Osteoblast (primary cell): ENCODE measurements around the gene TSPAN7. TPM values are rescaled to one million over a fixed set of nuclear protein-coding genes. Genes with fewer than 3 reads are reported as not detected.

Experiments
- DNase-seq: peaks from one replicate; pipeline ENCODE4 v3.0.0; 2011; ENCODE audit warnings: low spot score, mixed read lengths; ENCODE audit not compliant: insufficient read length; ENCODE audit errors: missing footprints
- H2AFZ ChIP-seq: 2 replicates; pipeline ENCODE4 v1.6.0; 2011; ENCODE audit warnings: mild to moderate bottlenecking, low read length
- H3K27ac ChIP-seq: 2 replicates; pipeline ENCODE4 v1.5.1; 2011; ENCODE audit warnings: mild to moderate bottlenecking, low read depth, low read length, moderate library complexity
- H3K27me3 ChIP-seq: 2 replicates; pipeline ENCODE4 v1.6.0; 2012; ENCODE audit warnings: mild to moderate bottlenecking, control low read depth, inconsistent platforms, low read length, moderate library complexity; ENCODE audit not compliant: insufficient read depth
- H3K36me3 ChIP-seq: 2 replicates; pipeline ENCODE4 v1.5.1; 2011; ENCODE audit warnings: mild to moderate bottlenecking, low read length, control low read depth, moderate library complexity; ENCODE audit not compliant: insufficient read depth
- H3K4me1 ChIP-seq: 2 replicates; pipeline ENCODE4 v1.5.1; 2011; ENCODE audit warnings: mild to moderate bottlenecking, low read length, control low read depth, moderate library complexity; ENCODE audit not compliant: insufficient read depth
- H3K4me2 ChIP-seq: 2 replicates; pipeline ENCODE4 v1.6.0; 2011; ENCODE audit warnings: mild to moderate bottlenecking, low read length; ENCODE audit not compliant: insufficient read depth
- H3K4me3 ChIP-seq: fragments of 200-600 bp; sonication (generic); 3 replicates; pipeline ENCODE4 v1.5.1; 2012; ENCODE audit warnings: mild to moderate bottlenecking, low read length, inconsistent platforms; ENCODE audit not compliant: insufficient read depth
- H3K79me2 ChIP-seq: 2 replicates; pipeline ENCODE4 v1.6.0; 2012; ENCODE audit warnings: mild to moderate bottlenecking, low read length, control low read depth, inconsistent platforms; ENCODE audit not compliant: insufficient read depth
- H3K9me3 ChIP-seq: 2 replicates; pipeline ENCODE4 v1.5.1; 2011; ENCODE audit warnings: low read depth, low read length, control low read depth
- H4K20me1 ChIP-seq: 2 replicates; pipeline ENCODE4 v1.6.0; 2012; ENCODE audit warnings: mild to moderate bottlenecking, low read length, control low read depth; ENCODE audit not compliant: insufficient read depth
- total RNA-seq: library from RNA; depleted of rRNA; stranded (reverse); fragments of >200 nt; gene quantifications from 2 replicates; pipeline ENCODE4 v1.2.3, GENCODE V29; 2012
- TF ChIP-seq, protein P1 (sequence below): IDR thresholded peaks from 2 replicates; pipeline ENCODE4 v1.5.1; 2011; ENCODE audit warnings: mild to moderate bottlenecking, low read depth, low read length, moderate library complexity; ENCODE audit errors: extremely low read depth

Gene TSPAN7
- total RNA-seq, 1 donor, result 0.36 TPM

DNA sequence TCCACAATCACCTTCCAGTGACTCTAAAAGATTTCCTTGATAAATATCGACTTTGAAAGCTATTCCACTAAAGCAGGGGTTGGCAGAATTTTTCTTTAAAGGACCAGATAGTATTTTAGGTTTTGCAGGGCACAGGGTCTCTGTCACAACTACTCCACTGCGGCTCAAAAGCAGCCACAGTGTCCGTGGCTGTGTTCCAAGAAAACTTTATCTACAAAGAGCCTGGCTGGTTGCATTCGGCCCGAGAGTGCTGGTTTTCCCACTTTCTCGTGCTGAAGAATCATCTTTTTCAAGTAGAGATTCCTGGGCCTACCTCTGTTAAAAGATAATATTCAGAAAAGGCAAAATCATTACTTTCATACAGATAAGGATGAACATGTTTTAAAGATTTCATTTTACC lies 55.6 kb downstream of the TSPAN7 start:
- H3K27me3 ChIP-seq, result peaks cover 46% of the 10 kb centered on the region
- H3K36me3 ChIP-seq, result no peaks in the 10 kb centered on the region
- TF ChIP-seq, protein P1, sequence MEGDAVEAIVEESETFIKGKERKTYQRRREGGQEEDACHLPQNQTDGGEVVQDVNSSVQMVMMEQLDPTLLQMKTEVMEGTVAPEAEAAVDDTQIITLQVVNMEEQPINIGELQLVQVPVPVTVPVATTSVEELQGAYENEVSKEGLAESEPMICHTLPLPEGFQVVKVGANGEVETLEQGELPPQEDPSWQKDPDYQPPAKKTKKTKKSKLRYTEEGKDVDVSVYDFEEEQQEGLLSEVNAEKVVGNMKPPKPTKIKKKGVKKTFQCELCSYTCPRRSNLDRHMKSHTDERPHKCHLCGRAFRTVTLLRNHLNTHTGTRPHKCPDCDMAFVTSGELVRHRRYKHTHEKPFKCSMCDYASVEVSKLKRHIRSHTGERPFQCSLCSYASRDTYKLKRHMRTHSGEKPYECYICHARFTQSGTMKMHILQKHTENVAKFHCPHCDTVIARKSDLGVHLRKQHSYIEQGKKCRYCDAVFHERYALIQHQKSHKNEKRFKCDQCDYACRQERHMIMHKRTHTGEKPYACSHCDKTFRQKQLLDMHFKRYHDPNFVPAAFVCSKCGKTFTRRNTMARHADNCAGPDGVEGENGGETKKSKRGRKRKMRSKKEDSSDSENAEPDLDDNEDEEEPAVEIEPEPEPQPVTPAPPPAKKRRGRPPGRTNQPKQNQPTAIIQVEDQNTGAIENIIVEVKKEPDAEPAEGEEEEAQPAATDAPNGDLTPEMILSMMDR, result no peak
- no peak overlapping the region for H3K27ac ChIP-seq
- DNase-seq, result no peak
- no peaks in the 10 kb centered on the region for H3K79me2 ChIP-seq
- no peak overlapping the region for H3K4me3 ChIP-seq
- no peaks in the 10 kb centered on the region for H3K4me1 ChIP-seq
- H3K4me2 ChIP-seq, result no peak overlapping the region
- H3K9me3 ChIP-seq, result no peaks in the 10 kb centered on the region
- no peak overlapping the region for H2AFZ ChIP-seq
- no peaks in the 10 kb centered on the region for H4K20me1 ChIP-seq

DNA sequence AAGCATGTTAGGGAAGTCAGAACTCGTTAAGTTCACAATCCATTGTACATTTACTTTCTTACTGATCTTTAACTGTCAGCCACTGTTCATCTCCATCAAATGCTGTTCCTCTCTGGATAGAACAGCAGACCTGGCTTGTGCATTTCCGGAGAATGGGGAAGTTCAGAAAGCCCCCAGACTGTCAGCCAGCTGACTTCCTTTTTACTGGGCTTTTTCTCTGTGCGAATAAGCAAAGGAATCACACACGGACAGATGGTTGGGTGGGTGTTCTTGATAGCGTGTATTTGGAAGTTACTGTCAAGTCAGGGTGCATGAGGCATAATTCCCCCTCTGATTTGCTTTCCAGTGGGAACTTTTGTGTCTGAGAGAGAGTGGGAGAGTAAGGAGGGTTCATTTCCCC lies 56.8 kb downstream of the TSPAN7 start:
- no peaks in the 10 kb centered on the region for H3K36me3 ChIP-seq
- no peaks in the 10 kb centered on the region for H4K20me1 ChIP-seq
- no peak overlapping the region for H3K4me3 ChIP-seq
- no peak for DNase-seq
- H3K4me1 ChIP-seq, result no peaks in the 10 kb centered on the region
- no peaks in the 10 kb centered on the region for H3K9me3 ChIP-seq
- no peak overlapping the region for H2AFZ ChIP-seq
- H3K4me2 ChIP-seq, result no peak overlapping the region
- TF ChIP-seq, protein P1, result no peak
- H3K27ac ChIP-seq, result no peak overlapping the region
- H3K79me2 ChIP-seq, result no peaks in the 10 kb centered on the region
- H3K27me3 ChIP-seq, result peaks cover 49% of the 10 kb centered on the region

DNA sequence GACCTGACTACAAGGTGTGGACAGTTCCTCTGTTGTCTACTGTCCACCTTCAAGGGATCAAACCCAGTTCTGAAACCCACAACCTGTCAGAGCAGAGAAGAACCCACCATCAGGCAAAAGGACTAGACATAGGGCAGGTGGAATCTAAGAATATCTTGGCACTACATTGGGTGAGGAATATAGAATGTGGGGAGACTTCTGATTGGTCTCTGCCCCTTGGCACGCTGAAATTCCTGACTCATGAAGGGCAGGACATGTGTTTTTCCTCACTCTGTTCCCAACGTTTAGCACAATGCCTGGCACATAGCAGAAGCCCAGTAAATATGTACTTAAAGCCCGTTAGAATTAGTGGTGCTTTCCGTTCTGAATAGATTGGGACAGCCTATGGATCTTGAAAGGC lies 59.3 kb downstream of the TSPAN7 start:
- TF ChIP-seq, protein P1, result no peak
- peaks cover 53% of the 10 kb centered on the region for H3K27me3 ChIP-seq
- no peak overlapping the region for H2AFZ ChIP-seq
- no peaks in the 10 kb centered on the region for H3K36me3 ChIP-seq
- DNase-seq, result no peak
- H3K4me3 ChIP-seq, result no peak overlapping the region
- H3K4me2 ChIP-seq, result no peak overlapping the region
- no peaks in the 10 kb centered on the region for H3K4me1 ChIP-seq
- H3K27ac ChIP-seq, result no peak overlapping the region
- H3K79me2 ChIP-seq, result no peaks in the 10 kb centered on the region
- H3K9me3 ChIP-seq, result no peaks in the 10 kb centered on the region
- no peaks in the 10 kb centered on the region for H4K20me1 ChIP-seq

DNA sequence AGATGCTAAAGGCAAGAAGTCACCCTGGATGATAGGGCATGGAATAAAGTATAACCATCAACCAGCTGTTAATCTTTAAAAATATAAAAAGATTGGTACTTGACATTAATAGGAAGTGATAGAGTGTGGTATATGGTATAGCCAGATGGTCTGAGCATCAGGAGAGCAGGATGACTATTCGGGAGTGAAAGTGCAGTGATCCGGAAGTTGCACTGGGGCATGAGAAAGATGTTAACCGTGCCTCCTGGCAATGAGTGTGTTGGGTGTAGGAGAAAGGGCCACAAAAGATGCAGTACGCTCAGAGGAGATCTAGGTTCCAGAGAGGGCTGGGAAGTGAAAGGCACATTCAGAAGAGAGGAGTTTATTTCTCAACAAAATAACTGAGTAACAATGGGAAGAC lies 65.0 kb downstream of the TSPAN7 start:
- no peaks in the 10 kb centered on the region for H3K36me3 ChIP-seq
- no peak overlapping the region for H3K4me2 ChIP-seq
- DNase-seq, result no peak
- no peak overlapping the region for H2AFZ ChIP-seq
- no peaks in the 10 kb centered on the region for H3K4me1 ChIP-seq
- H3K79me2 ChIP-seq, result no peaks in the 10 kb centered on the region
- TF ChIP-seq, protein P1, result no peak
- H4K20me1 ChIP-seq, result no peaks in the 10 kb centered on the region
- H3K27ac ChIP-seq, result no peak overlapping the region
- no peak overlapping the region for H3K4me3 ChIP-seq
- H3K27me3 ChIP-seq, result peaks cover 30% of the 10 kb centered on the region
- no peaks in the 10 kb centered on the region for H3K9me3 ChIP-seq
